Esophagus mucosa (tissue), 1 donor: ENCODE data around the gene ARID5B. TPM values are rescaled to one million over a fixed set of nuclear protein-coding genes. Genes with fewer than 3 reads are reported as not detected.

Source experiments
- ATAC-seq: fragments of 200-7000 bp; cut with Tn5 transposase; one replicate; pipeline ENCODE4 v1.9.1; 2020
- total RNA-seq: library from RNA; stranded (reverse); gene quantifications from one replicate; pipeline ENCODE4 v1.2.4, GENCODE V29; 2023
- donor health status: DM: yes; HTN: yes; CAD: no.

The ARID5B gene
- total RNA-seq, 1 donor from 2014 or later: 23.4 TPM

DNA sequence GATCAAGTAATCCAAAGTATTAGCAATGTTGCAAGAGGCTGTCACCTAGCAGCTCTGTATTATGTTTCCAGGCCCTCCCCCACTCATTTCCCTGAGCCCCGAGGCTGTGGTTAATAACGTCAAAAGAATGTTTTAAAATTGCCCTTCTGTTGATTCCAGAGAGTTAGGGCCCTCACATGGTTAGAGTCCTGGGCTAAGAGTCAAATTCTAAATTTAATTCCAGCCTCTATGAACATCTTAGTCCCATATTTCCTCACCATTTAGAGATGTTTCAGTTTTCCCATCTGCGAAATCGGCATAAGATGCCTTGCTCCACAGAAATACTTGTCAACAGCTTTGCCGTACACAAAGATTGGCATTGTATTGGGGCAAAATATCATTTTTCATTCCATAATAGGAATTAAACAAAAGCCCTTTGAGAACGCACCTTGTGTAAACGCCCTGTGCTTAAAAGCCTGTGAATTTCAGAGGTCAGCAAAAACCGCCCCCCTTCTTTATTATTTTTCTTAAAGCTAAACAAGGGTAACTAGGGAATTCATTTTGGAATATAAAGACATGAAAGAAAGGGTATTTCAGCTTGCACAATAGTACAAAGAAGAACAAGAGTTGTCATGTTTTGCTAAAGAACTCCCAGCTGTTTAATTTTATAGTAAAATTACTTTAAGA lies 135.8 kb downstream of the ARID5B start:
- ATAC-seq: peak; percentile 30

DNA sequence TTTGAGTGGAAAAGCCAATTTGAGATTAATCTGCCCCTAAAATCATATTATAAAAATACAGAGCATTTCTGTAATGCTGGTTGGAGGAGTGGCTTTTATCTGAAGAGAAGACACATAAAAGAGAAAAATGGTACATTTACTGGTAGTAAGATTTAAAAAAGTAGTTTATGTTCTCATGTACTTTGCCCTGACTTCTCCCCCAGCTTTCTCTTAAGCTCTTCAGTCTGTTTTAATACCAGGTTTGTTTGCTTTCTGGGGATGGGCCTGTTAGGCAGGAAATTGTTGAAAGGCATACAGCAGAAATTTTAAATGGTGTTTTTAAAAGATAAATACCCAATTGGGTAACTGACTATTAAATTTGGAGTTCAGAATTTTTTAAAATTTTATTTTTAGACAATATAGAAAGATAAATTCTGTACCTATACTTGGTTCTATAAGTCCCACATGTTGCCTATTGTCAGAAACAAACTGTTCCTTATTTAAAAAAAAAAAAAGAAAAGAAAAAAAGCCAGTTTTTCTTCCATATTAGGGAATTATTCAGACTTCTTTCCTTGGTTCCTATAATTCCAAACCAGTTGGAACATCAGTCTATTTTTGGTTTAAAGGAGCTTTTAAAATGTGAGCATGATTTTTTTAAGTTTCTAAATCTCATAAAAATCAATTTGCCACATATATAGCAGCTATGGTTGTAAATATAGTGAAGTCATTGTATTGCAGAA lies 136.6 kb downstream of the ARID5B start:
- ATAC-seq: peak; percentile 73

DNA sequence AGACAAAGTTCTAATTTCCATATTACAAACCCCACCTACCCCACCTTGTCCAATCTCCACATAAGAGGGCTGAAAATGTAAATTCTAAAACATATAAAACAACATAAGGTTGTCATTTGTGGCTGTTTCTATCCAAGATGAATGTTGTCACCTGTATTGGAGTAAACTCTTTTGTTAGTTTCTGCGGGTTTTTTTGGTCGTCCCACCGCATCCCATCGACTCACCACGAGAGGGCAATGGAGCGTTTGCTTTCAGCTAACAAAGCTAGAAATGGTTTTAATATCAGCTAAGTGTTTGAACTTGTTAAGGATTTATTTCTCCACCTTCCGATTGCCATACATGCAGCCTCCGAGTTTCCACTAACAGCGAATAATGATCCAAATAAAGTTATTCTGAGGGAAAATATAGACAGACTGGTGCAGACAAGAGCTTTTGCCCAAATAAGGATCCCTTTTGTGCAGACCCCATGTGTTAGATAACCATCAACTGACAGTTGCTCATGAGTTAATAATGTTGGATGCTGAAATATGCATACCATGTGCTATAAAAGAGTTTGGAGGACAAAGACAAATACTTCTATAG lies 137.2 kb downstream of the ARID5B start:
- peak; percentile 73 for ATAC-seq

DNA sequence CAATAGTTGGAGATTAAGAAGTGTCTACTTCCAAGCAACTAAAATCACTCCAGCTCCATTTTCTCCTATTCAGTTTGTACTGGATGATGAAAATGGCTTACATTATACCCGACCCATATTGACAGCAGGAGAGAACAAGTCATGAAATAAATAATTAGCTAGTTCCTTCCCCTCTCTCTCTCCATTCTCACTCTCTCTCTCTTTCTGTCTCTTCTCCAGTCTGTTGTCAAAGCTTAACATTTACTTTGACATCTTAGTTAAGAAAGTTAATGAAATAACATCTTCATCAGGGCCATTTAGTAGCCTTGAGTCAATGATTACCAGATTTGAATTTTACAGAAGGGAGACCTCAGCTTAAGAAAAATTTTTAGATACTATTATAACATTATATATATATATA lies 138.5 kb downstream of the ARID5B start:
- ATAC-seq: no peak

DNA sequence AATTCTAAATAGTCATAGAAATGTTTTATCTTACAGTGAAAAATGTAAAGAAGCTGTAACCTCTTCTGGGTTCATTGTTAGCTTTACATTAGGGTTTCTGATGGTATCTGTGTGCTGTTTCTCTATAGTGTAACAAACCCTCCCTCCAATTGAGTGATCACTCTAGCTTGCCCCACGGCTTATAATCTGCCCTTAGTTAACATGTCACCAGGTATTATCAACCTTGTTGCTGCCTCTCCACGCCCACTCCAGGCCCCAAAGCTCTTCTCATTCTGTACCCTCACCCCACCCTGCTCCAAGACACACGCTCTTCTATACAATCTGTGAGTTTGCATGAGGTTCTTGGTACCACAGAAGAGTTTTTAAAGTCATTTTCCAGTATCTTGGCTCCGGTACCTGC lies 139.4 kb downstream of the ARID5B start:
- no peak for ATAC-seq

GRCh38 chr10:62043421-62044021 lies 142.0 kb downstream of the ARID5B start:
- ATAC-seq: peak; percentile 20

DNA sequence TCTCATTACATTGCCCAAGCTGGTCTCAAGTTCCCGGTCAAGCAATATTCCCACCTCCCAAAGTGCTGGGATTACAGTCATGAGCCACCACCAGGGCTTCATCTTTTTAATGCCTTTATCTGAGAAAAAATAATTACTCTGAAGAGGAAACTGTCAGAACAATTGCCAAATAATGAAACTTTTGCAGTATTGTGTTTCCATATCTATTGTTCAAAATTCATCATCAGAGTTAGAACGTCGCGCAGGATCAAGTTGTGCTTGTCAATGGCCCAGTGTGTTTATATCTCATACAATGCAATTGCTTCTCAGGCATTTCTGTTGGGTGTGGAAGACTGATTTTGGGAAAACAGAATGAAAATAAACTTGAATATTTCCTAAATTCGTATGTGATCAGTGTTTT lies 143.1 kb downstream of the ARID5B start:
- ATAC-seq: no peak

GRCh38 chr10:62045765-62046521 lies 144.4 kb downstream of the ARID5B start:
- no peak for ATAC-seq

DNA sequence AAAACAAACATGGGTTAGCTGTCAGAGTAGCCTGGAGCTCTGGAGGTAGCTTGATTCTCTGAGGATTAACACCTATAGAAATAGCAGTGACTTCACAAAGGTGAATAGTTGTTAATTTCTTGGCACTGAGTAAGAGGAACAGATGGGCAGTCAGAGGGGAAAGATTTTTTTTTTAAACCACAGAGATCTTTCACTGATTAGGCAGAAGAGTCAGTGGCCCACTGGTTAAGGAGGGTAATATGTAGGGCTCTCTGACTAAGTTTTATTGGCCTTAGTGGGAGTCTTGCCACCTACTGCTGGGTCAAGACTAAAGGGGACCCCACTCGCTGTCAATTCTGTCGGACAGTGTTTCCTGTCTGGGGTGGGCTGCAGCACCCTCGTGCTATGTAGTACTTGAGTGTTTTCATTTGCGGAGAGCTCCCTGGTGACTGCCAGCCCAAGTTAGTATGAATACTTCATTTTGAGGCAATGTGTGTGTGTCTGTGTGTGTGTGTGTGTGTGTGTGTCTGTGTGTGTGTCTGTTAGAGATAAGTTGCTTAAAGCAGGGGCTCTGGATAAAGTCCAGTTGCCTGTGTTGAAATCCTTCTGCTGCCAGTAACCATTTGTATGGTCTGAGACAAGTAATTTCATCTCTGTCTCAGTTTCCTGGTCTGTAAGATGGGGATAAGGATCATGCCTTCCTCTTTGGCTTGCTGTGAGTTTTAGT lies 145.2 kb downstream of the ARID5B start:
- ATAC-seq: peak; percentile 22

DNA sequence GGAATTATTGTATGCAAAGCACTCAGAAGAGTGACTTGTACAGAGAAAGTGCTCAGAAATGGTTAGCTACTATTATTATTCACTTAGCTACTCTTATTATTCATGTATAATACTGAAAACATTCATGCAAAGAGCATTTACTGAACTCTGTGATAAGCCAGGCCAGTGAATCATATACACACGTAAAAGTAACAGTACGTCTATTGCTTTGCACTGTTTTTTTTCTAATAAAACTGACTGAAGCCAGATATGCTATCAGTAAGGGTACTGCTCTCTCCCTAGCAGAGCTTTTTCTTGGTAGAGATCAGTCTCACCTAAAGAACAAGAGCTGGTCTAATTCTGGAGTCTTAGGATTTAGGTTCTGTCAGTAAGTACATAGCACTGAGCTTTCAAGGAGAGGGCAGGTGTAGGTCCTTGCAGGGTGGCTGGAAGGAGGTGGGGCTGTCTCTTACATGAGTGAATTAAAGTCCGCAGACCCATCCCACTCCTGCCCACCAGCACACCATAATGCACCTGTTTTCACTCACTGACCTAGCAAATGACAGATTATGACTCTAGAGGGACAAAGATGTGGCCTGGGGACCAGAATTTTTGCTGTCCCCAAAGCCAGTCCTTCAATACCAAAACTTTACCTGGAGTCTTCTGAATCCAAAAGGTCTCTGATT lies 145.9 kb downstream of the ARID5B start:
- no peak for ATAC-seq

GRCh38 chr10:62047960-62048383 lies 146.5 kb downstream of the ARID5B start:
- peak; percentile 63 for ATAC-seq

DNA sequence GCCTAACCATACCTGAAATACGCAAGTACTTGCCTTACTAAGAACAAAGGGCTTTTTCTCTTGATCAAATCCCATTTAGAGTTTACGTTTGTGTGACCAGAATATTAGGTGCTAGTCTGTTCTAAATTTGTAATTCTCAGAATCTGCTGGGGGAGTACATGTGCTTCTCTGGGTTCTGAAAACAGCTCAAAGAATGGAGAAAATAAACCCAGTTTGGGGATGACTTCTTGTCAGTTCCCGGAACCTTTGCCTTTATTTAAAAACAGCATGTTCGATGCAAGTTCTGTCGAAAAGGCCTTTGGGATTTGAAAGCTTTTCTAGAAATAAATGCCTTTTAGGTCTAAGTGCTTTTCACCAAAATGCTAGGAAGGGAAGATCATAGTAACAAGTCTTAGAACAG lies 147.0 kb downstream of the ARID5B start:
- ATAC-seq: no peak

DNA sequence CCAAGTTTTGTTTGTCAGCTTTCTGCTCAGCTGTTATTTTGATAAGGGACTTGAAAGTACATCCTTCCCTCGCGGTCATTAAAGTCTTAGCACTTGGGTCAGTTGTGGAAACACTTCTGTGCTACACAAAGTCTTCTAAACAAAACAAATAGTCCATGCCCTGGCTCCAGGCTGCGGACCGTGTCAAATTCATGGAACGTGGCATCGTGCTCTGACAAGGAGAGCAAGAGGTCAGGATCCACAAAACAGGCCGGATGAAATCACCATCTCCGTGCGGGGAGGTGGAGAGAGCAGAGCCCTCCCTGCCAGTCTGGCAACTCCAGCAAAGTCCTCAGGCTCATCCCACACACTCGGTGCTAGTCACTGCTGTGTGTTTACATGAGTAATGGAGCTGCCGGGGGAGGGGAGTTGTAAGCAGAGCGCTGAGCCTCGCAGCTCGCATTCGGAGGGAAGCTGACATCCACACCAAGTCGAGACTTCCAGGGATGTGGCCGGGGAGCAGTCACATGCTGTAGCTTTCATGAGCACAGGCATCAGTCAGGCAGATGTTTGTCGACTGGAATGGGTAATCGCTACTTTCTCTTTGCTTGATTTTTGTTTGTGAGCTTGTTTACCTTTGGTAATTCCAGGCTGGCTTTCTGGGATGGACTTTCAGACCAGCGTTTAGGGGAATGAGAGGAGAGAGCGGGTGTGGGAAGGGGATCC lies 147.6 kb downstream of the ARID5B start:
- ATAC-seq: peak; percentile 92

GRCh38 chr10:62049624-62050345 lies 148.3 kb downstream of the ARID5B start:
- ATAC-seq: no peak

- no peak for ATAC-seq
Measured at GRCh38 chr10:62050346-62050892, 148.9 kb downstream of the ARID5B start.

DNA sequence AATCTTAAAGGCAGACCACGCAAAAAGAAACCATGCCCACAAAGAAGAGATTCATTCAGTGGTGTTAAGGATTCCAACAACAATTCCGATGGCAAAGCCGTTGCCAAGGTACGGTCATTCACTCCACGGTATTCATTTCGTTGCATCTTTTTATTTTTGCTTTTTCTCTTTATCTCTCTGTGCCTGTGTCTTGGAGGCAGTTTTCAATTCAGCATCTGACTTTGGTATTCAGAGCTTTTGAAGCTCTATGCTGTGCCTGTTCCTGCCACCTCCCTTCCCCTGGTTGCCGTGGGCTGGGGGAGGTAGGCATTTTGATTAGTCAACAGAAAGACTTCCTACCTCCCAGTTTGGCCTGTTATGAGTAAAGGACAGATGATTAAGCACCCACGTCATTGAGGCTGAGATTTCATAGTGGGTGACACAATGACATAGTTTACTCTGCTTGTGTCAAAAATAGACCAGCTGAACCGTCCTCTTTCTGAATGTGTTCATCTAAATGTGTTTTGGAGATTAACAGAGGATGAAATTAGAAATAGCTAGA lies 149.5 kb downstream of the ARID5B start:
- ATAC-seq: peak; percentile 74

DNA sequence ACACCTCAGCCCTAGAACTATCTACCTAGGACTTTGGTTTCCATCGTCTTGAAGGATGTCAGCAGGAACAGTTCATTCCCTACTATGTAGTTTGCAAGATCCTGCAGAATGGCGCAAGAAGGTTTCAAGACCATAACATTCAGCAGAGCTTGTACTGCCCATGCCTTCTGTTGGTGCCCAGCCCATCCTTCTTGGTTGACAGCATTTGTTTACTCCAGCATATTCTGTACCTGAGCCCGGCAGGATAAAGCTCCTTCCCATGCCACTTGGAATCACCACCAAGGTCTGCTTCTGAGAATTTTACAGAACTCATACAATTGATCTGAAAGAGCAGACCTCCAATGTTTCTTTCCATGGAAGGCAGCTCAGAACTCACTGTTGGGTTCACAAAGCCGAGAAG lies 150.8 kb downstream of the ARID5B start:
- ATAC-seq: no peak

GRCh38 chr10:62053860-62054259 lies 152.4 kb downstream of the ARID5B start:
- no peak for ATAC-seq

- ATAC-seq: no peak
Measured at GRCh38 chr10:62054408-62054807, 152.9 kb downstream of the ARID5B start.

DNA sequence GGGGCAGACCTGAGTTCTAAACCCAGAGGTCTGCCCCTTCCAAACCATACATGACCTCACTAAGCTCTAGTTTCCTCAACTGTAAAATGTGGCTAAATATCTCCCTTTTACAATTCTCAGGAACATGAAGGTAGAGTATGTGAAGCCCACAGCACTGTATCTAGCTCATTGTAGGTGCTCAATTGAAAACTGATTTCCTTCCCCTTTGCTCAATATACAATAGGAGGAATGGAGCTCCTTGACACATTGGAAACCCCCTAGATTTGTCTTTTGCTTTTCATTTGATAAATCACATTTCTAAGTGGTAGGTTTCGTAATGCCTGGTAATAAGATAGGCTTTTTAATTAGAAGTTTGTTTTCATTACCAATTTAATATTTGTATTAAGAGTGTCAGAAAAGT lies 153.3 kb downstream of the ARID5B start:
- no peak for ATAC-seq
